ENCODE results near the gene TCEAL8.
"Not testable (repeated sequence)": the region's sequence is repeated elsewhere in the genome, so short reads cannot be mapped to it uniquely, and the experiment has no call there.

The TCEAL8 gene

DNA sequence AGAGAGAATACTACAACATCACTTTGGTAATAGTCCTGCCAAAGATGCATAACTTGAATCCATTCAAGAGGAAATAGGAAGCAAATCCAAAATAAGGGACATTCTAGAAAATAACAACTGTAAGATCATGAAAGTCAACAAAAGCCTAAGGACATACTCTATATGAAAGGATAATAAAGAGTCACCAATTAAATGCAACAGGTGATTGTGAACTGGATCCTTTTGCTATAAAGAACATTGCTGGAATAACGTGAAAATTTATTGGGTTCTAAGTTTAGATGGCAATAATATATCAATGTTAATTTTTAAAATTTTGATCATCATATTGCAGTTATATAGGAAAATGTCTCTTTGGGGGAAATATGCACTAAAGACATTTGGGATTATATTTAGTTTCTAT is 20.1 kb downstream of the TCEAL8 start:
- no peaks in the 10 kb centered on the region for H3K27me3 ChIP-seq (ENCODE audit: insufficient read depth, poor library complexity, severe bottlenecking)
- no peak for DNase-seq (ENCODE audit: low read depth in 1 of 2, low spot score in 1 of 2)
- H3K27ac ChIP-seq (replicated peaks): no peak overlapping the region
- H3K4me3 ChIP-seq (replicated peaks; ENCODE audit: insufficient read depth, low read length): no peak overlapping the region
- no peak for TF ChIP-seq REST (IDR thresholded peaks at IDR 0.05; ENCODE audit: insufficient replicate concordance, low read depth)
- no peak for TF ChIP-seq SPI1 (IDR thresholded peaks at IDR 0.05; ENCODE audit: borderline replicate concordance, low read depth)
- no peak for TF ChIP-seq GABPA (IDR thresholded peaks at IDR 0.05; ENCODE audit: low read depth)
- TF ChIP-seq POLR2AphosphoS5 (IDR thresholded peaks at IDR 0.05; ENCODE audit: low read depth): no peak
- TF ChIP-seq, protein P1, sequence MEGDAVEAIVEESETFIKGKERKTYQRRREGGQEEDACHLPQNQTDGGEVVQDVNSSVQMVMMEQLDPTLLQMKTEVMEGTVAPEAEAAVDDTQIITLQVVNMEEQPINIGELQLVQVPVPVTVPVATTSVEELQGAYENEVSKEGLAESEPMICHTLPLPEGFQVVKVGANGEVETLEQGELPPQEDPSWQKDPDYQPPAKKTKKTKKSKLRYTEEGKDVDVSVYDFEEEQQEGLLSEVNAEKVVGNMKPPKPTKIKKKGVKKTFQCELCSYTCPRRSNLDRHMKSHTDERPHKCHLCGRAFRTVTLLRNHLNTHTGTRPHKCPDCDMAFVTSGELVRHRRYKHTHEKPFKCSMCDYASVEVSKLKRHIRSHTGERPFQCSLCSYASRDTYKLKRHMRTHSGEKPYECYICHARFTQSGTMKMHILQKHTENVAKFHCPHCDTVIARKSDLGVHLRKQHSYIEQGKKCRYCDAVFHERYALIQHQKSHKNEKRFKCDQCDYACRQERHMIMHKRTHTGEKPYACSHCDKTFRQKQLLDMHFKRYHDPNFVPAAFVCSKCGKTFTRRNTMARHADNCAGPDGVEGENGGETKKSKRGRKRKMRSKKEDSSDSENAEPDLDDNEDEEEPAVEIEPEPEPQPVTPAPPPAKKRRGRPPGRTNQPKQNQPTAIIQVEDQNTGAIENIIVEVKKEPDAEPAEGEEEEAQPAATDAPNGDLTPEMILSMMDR (IDR thresholded peaks at IDR 0.05; ENCODE audit: insufficient read depth, low read length): no peak

GRCh38 chrX:103233263-103233662 is 21.7 kb downstream of the TCEAL8 start:
- Histone ChIP-seq H3K4me3 (replicated peaks; ENCODE audit: insufficient read depth, low read length) (no peak overlapping the region), H3K27me3 (ENCODE audit: insufficient read depth, poor library complexity, severe bottlenecking) (peaks cover 1% of the 10 kb centered on the region), H3K27ac (replicated peaks) (no peak overlapping the region)
- no peak for DNase-seq (ENCODE audit: low read depth in 1 of 2, low spot score in 1 of 2)
- TF ChIP-seq REST (IDR thresholded peaks at IDR 0.05; ENCODE audit: insufficient replicate concordance, low read depth) (no peak), SPI1 (IDR thresholded peaks at IDR 0.05; ENCODE audit: borderline replicate concordance, low read depth) (no peak), POLR2AphosphoS5 (IDR thresholded peaks at IDR 0.05; ENCODE audit: low read depth) (no peak), GABPA (IDR thresholded peaks at IDR 0.05; ENCODE audit: low read depth) (no peak)
- TF ChIP-seq, protein P1 (IDR thresholded peaks at IDR 0.05; ENCODE audit: insufficient read depth, low read length): no peak

DNA sequence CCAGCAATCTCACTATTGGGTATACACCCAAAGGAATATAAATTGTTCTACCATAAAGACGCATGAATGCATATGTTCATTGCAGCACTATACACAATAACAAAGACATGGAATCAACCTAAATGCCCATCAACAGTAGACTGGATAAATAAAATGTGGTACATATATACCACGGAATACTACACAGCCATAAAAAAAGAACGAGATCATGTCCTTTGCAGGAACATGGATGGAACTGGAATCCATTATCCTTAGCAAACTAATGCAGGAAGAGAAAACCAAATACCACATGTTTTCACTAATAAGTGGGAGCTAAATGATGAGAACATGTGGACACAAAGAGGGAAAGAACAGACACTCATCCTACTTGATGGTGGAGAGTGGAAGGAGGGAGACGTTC is 29.0 kb downstream of the TCEAL8 start:
- not testable (repeated sequence) for DNase-seq (ENCODE audit: low read depth in 1 of 2, low spot score in 1 of 2); H3K4me3 ChIP-seq (replicated peaks; ENCODE audit: insufficient read depth, low read length); H3K27me3 ChIP-seq (ENCODE audit: insufficient read depth, poor library complexity, severe bottlenecking); H3K27ac ChIP-seq (replicated peaks)

GRCh38 chrX:103220511-103221323 is 34.2 kb downstream of the TCEAL8 start:
- no peak for DNase-seq (ENCODE audit: low read depth in 1 of 2, low spot score in 1 of 2)
- Histone ChIP-seq H3K27me3 (ENCODE audit: insufficient read depth, poor library complexity, severe bottlenecking) (peaks cover 14% of the 10 kb centered on the region), H3K27ac (replicated peaks) (no peak overlapping the region), H3K4me3 (replicated peaks; ENCODE audit: insufficient read depth, low read length) (no peak overlapping the region)
- TF ChIP-seq REST (IDR thresholded peaks at IDR 0.05; ENCODE audit: insufficient replicate concordance, low read depth) (no peak), GABPA (IDR thresholded peaks at IDR 0.05; ENCODE audit: low read depth) (no peak), POLR2AphosphoS5 (IDR thresholded peaks at IDR 0.05; ENCODE audit: low read depth) (no peak), SPI1 (IDR thresholded peaks at IDR 0.05; ENCODE audit: borderline replicate concordance, low read depth) (no peak)
- TF ChIP-seq, protein P1 (IDR thresholded peaks at IDR 0.05; ENCODE audit: insufficient read depth, low read length): no peak

Measured in HL-60 (cell line).